WTC11 (cell line): ENCODE measurements around the gene ARHGAP40. TPM values are rescaled to one million over a fixed set of nuclear protein-coding genes. Genes with fewer than 3 reads are reported as not detected.

Source experiments
- ATAC-seq: fragments of 200-7000 bp; cut with Tn5 transposase; 2 replicates; pipeline ENCODE4 v1.10.0; 2021; ENCODE audit warnings: mild to moderate bottlenecking, moderate library complexity
- CTCF ChIA-PET: fragments of 300-600 bp; sonication (Branson Sonifier 250); formaldehyde crosslinking; loops from one replicate; lab custom pipeline; 2021; ENCODE audit warnings: antibody characterized with exemption; lab: Charles Lee
- POLR2A ChIA-PET: fragments of 350-600 bp; sonication (Branson Sonifier 250); formaldehyde crosslinking; loops from one replicate; lab custom pipeline; 2021; ENCODE audit warnings: antibody characterized with exemption; lab: Charles Lee
- DNase-seq: peaks from one replicate; pipeline ENCODE4 v3.0.0; 2021; ENCODE audit warnings: low spot score
- H3K27ac Mint-ChIP-seq: 2 replicates; pipeline ENCODE4 v1.8.0; 2021; ENCODE audit warnings: mixed read lengths
- H3K27me3 Mint-ChIP-seq: 2 replicates; pipeline ENCODE4 v1.8.0; 2021; ENCODE audit warnings: low read depth, mild to moderate bottlenecking, moderate library complexity, mixed read lengths
- H3K36me3 Mint-ChIP-seq: 2 replicates; pipeline ENCODE4 v1.8.0; 2021; ENCODE audit warnings: mixed read lengths
- H3K4me1 Mint-ChIP-seq: 2 replicates; pipeline ENCODE4 v1.8.0; 2022; ENCODE audit warnings: mixed read lengths
- H3K4me3 Mint-ChIP-seq: 2 replicates; pipeline ENCODE4 v1.8.0; 2021; ENCODE audit warnings: mild to moderate bottlenecking, moderate library complexity, mixed read lengths
- H3K9me3 Mint-ChIP-seq: 2 replicates; pipeline ENCODE4 v1.8.0; 2021; ENCODE audit warnings: mixed read lengths
- ATF1 ChIP-seq: sonication (generic); formaldehyde crosslinking; IDR thresholded peaks from 2 replicates; pipeline ENCODE4 v1.8.1; 2023; ENCODE audit warnings: mild to moderate bottlenecking, moderate library complexity, missing genetic modification reagents
- ELF4 ChIP-seq: sonication (generic); formaldehyde crosslinking; IDR thresholded peaks from 2 replicates; pipeline ENCODE4 v1.8.1; 2022; ENCODE audit warnings: low read depth, mild to moderate bottlenecking, moderate library complexity, missing genetic modification reagents
- FOXK1 ChIP-seq: sonication (generic); formaldehyde crosslinking; IDR thresholded peaks from 2 replicates; pipeline ENCODE4 v1.8.0; 2022; ENCODE audit warnings: mild to moderate bottlenecking, moderate library complexity, missing genetic modification reagents
- GTF2I ChIP-seq: fragments of 250-450 bp; sonication (Bioruptor Pico); conservative IDR thresholded peaks from 2 replicates; pipeline ENCODE4 v1.4.0; 2021; ENCODE audit warnings: mild to moderate bottlenecking
- HMGXB4 ChIP-seq: sonication (generic); formaldehyde crosslinking; IDR thresholded peaks from 2 replicates; pipeline ENCODE4 v1.8.1; 2023; ENCODE audit warnings: mild to moderate bottlenecking, moderate library complexity, missing genetic modification reagents
- IRF2 ChIP-seq: sonication (generic); formaldehyde crosslinking; IDR thresholded peaks from 2 replicates; pipeline ENCODE4 v1.8.0; 2022; ENCODE audit warnings: low read depth, missing genetic modification reagents, borderline replicate concordance
- JAZF1 ChIP-seq: fragments of 250-450 bp; sonication (Bioruptor Pico); IDR thresholded peaks from 2 replicates; pipeline ENCODE4 v1.9.0; 2021; ENCODE audit warnings: moderate library complexity, mild to moderate bottlenecking, inconsistent platforms
- NR1H2 ChIP-seq: sonication (generic); formaldehyde crosslinking; IDR thresholded peaks from 2 replicates; pipeline ENCODE4 v1.9.0; 2021; ENCODE audit warnings: mild to moderate bottlenecking, moderate library complexity, missing genetic modification reagents
- OVOL2 ChIP-seq: fragments of 250-450 bp; sonication (Bioruptor Pico); IDR thresholded peaks from 2 replicates; pipeline ENCODE4 v1.9.0; 2021; ENCODE audit warnings: mild to moderate bottlenecking, borderline replicate concordance
- SOX15 ChIP-seq: fragments of 250-450 bp; sonication (Bioruptor Pico); IDR thresholded peaks from 2 replicates; pipeline ENCODE4 v1.9.0; 2021; ENCODE audit warnings: mild to moderate bottlenecking
- SP1 ChIP-seq: sonication (generic); formaldehyde crosslinking; conservative IDR thresholded peaks from 2 replicates; pipeline ENCODE4 v1.8.1; 2022; ENCODE audit warnings: missing genetic modification reagents
- ZNF121 ChIP-seq: sonication (generic); formaldehyde crosslinking; IDR thresholded peaks from 2 replicates; pipeline ENCODE4 v1.8.0; 2023; ENCODE audit warnings: missing genetic modification reagents
- total RNA-seq: library from RNA; stranded (reverse); gene quantifications from 3 replicates; pipeline ENCODE4 v1.2.3, GENCODE V29; 2021
- TF ChIP-seq, protein P1 (sequence below): fragments of 250-450 bp; sonication (Bioruptor Pico); conservative IDR thresholded peaks from 2 replicates; pipeline ENCODE4 v1.9.0; 2021; ENCODE audit warnings: mild to moderate bottlenecking
- TF ChIP-seq, protein P2 (sequence below): sonication (generic); formaldehyde crosslinking; conservative IDR thresholded peaks from 2 replicates; pipeline ENCODE4 v1.8.1; 2022; ENCODE audit warnings: mild to moderate bottlenecking, missing genetic modification reagents
- TF ChIP-seq, protein P3 (sequence below): sonication (generic); formaldehyde crosslinking; conservative IDR thresholded peaks from 2 replicates; pipeline ENCODE4 v1.8.1; 2023; ENCODE audit warnings: mild to moderate bottlenecking, low read depth, missing genetic modification reagents, moderate library complexity
- TF ChIP-seq, protein P4 (sequence below): fragments of 200-600 bp; IDR thresholded peaks from 2 replicates; pipeline ENCODE4 v1.8.0; 2022; ENCODE audit warnings: antibody characterized with exemption

Gene ARHGAP40
- total RNA-seq, 1 experiment from 2014 or later = 0.72 TPM

GRCh38 chr20:38557174-38557573 is 44.4 kb upstream of the ARHGAP40 start:
- no peak overlapping the region for H3K4me3 Mint-ChIP-seq
- H3K27me3 Mint-ChIP-seq = no peaks in the 10 kb centered on the region
- DNase-seq = no peak
- no peak for ATAC-seq
- no peak overlapping the region for H3K27ac Mint-ChIP-seq
- POLR2A ChIA-PET = no interaction called here
- no peaks in the 10 kb centered on the region for H3K9me3 Mint-ChIP-seq
- no peak for TF ChIP-seq HMGXB4 (CRISPR knock-in tag)
- no peak for TF ChIP-seq ELF4
- TF ChIP-seq IRF2 (CRISPR knock-in tag) = no peak
- no peak for TF ChIP-seq JAZF1
- no peak for TF ChIP-seq SOX15 (CRISPR knock-in tag)
- TF ChIP-seq SP1 = no peak
- no peak for TF ChIP-seq NR1H2 (CRISPR knock-in tag)
- no peak for TF ChIP-seq OVOL2
- TF ChIP-seq, protein P1, sequence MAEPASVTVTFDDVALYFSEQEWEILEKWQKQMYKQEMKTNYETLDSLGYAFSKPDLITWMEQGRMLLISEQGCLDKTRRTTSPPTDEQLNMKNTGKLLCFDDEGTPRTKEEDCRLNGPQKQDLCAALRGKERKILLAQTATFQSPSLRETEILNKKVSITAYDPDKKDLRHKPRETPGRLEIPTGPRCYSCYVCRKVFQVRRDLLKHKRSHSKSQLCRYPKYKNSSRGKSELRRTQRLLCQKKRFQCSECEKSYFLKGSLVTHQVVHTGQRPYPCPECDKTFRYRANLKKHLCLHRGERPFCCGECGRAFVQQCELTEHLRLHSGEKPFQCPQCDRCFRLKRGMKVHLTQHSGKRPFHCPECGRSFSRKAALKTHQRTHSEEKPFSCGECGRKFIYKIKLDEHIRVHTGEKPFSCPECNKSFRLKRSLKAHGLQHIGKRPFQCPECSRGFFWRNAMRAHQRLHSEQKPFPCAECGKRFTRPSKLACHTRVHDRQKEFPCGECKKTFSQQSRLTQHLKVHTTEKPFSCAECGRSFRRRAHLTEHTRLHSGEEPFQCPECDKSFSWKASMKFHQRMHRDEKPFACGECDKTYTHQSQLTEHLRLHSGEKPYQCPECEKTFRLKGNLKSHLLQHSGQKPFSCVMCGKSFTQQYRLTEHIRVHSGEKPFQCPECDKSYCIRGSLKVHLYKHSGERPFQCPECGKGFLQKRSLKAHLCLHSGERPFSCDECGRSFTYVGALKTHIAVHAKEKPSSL (CRISPR knock-in tag) = no peak
- TF ChIP-seq, protein P2, sequence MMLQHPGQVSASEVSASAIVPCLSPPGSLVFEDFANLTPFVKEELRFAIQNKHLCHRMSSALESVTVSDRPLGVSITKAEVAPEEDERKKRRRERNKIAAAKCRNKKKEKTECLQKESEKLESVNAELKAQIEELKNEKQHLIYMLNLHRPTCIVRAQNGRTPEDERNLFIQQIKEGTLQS (CRISPR knock-in tag) = no peak
- H3K4me1 Mint-ChIP-seq = no peaks in the 10 kb centered on the region
- H3K36me3 Mint-ChIP-seq = peaks cover 34% of the 10 kb centered on the region
- CTCF ChIA-PET = no interaction called here

DNA sequence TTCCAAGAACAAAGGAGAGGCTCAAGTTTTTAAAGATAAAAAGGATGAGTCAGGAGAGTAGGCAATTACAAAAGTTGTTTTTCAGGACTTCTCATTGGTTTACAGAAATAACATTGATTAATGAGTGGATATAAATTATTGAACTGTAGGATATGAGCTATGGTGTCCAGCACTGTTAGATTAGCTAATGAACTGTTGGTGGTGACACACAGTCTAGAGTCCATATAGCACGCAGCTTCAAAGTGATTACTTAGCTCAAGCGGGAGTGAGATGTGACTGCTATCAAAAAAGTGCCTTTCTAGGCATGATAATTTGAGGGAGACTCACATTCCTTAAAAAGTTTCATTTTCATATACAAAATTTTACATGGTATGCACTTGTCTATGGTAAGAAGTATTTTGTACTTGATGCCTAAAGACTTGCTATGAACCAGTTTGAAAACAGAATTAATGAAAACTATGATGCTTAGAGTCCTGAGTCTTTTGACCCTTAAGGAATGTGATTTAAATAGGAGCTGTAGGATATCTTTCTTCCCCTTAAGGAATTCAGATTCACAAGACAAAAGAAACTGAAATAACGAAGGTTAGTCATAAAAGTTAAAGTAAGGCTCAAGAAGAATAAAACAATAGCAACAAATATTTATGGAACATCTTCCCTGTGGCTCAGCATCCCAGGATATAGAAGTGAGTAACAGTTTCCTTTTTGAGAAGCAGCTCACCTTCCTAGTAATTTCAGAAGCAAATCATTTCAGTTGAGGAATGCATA is 42.8 kb upstream of the ARHGAP40 start:
- no peak overlapping the region for H3K4me3 Mint-ChIP-seq
- peaks cover 37% of the 10 kb centered on the region for H3K36me3 Mint-ChIP-seq
- H3K9me3 Mint-ChIP-seq = no peaks in the 10 kb centered on the region
- TF ChIP-seq GTF2I (CRISPR knock-in tag) (no peak), ATF1 (CRISPR knock-in tag) (no peak), ZNF121 (no peak), FOXK1 (CRISPR knock-in tag) (no peak), IRF2 (CRISPR knock-in tag) (no peak)
- TF ChIP-seq, protein P3, sequence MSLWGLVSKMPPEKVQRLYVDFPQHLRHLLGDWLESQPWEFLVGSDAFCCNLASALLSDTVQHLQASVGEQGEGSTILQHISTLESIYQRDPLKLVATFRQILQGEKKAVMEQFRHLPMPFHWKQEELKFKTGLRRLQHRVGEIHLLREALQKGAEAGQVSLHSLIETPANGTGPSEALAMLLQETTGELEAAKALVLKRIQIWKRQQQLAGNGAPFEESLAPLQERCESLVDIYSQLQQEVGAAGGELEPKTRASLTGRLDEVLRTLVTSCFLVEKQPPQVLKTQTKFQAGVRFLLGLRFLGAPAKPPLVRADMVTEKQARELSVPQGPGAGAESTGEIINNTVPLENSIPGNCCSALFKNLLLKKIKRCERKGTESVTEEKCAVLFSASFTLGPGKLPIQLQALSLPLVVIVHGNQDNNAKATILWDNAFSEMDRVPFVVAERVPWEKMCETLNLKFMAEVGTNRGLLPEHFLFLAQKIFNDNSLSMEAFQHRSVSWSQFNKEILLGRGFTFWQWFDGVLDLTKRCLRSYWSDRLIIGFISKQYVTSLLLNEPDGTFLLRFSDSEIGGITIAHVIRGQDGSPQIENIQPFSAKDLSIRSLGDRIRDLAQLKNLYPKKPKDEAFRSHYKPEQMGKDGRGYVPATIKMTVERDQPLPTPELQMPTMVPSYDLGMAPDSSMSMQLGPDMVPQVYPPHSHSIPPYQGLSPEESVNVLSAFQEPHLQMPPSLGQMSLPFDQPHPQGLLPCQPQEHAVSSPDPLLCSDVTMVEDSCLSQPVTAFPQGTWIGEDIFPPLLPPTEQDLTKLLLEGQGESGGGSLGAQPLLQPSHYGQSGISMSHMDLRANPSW = no peak
- TF ChIP-seq, protein P4, sequence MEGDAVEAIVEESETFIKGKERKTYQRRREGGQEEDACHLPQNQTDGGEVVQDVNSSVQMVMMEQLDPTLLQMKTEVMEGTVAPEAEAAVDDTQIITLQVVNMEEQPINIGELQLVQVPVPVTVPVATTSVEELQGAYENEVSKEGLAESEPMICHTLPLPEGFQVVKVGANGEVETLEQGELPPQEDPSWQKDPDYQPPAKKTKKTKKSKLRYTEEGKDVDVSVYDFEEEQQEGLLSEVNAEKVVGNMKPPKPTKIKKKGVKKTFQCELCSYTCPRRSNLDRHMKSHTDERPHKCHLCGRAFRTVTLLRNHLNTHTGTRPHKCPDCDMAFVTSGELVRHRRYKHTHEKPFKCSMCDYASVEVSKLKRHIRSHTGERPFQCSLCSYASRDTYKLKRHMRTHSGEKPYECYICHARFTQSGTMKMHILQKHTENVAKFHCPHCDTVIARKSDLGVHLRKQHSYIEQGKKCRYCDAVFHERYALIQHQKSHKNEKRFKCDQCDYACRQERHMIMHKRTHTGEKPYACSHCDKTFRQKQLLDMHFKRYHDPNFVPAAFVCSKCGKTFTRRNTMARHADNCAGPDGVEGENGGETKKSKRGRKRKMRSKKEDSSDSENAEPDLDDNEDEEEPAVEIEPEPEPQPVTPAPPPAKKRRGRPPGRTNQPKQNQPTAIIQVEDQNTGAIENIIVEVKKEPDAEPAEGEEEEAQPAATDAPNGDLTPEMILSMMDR = no peak
- H3K4me1 Mint-ChIP-seq = no peaks in the 10 kb centered on the region
- DNase-seq (no peak), ATAC-seq (no peak)
- CTCF ChIA-PET = no interaction called here
- POLR2A ChIA-PET = no interaction called here
- no peaks in the 10 kb centered on the region for H3K27me3 Mint-ChIP-seq
- no peak overlapping the region for H3K27ac Mint-ChIP-seq
